Stimulated activated CD8-positive, alpha-beta memory T cell treated with anti-CD3 and anti-CD28 coated beads, Interleukin-4, amount 100 ng/mL, for 24 hours (primary cell): ENCODE measurements around the gene KRTAP9-1.
"Not testable (repeated sequence)": the region's sequence is repeated elsewhere in the genome, so short reads cannot be mapped to it uniquely, and the experiment has no call there.

Experiments
- DNase-seq: peaks from one replicate; pipeline ENCODE4 v3.0.0-alpha.2; 2020; ENCODE audit warnings: low read depth

The KRTAP9-1 gene

DNA sequence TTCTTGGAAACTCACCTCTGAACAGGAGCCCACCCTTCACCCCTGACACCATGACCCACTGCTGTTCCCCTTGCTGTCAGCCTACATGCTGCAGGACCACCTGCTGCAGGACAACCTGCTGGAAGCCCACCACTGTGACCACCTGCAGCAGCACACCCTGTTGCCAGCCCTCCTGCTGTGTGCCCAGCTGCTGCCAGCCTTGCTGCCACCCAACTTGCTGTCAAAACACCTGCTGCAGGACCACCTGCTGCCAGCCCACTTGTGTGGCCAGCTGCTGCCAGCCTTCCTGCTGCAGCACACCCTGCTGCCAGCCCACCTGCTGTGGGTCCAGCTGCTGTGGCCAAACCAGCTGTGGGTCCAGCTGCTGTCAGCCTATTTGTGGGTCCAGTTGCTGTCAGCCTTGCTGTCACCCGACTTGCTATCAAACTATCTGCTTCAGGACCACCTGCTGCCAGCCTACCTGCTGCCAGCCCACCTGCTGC is at the start of gene KRTAP9-1:
TSS of gene KRTAP9-1 (plus strand) at position 51 of the 482 bp plus-strand sequence. CDS start at position 51, 0 bp downstream.
- DNase-seq = not testable (repeated sequence)

- no peak for DNase-seq
Measured at GRCh38 chr17:41140360-41141131, 49.1 kb upstream of the KRTAP9-1 start, which contains the start of gene KRTAP4-6. Gene KRTAP4-6, minus strand, starts transcription at chr17:41140544. Its CDS starts 57 bp downstream, at chr17:41140487.

- DNase-seq = no peak
Measured at GRCh38 chr17:41141361-41141760, 48.3 kb upstream of the KRTAP9-1 start.

DNA sequence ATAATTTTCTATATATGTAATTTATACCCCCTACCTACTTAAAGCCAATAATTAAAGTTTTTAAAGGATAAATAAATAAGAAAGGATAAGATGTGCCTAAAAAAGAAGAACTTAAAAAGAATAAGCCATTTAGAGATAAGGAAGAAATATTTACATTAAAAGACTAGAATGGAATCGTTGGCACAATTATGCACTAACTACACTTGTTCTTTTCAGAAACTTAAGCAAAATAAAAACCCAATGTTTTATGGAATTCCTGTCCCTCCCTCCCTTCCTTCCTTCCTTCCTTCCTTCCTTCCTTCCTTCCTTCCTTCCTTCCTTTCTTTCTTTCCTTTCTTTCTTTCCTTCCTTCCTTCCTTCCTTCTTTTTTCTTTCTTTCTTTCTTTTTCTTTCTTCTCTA is 44.8 kb upstream of the KRTAP9-1 start:
- DNase-seq = no peak

GRCh38 chr17:41145261-41145660 is 44.4 kb upstream of the KRTAP9-1 start:
- no peak for DNase-seq

GRCh38 chr17:41147531-41148204 is 42.0 kb upstream of the KRTAP9-1 start:
- no peak for DNase-seq

DNA sequence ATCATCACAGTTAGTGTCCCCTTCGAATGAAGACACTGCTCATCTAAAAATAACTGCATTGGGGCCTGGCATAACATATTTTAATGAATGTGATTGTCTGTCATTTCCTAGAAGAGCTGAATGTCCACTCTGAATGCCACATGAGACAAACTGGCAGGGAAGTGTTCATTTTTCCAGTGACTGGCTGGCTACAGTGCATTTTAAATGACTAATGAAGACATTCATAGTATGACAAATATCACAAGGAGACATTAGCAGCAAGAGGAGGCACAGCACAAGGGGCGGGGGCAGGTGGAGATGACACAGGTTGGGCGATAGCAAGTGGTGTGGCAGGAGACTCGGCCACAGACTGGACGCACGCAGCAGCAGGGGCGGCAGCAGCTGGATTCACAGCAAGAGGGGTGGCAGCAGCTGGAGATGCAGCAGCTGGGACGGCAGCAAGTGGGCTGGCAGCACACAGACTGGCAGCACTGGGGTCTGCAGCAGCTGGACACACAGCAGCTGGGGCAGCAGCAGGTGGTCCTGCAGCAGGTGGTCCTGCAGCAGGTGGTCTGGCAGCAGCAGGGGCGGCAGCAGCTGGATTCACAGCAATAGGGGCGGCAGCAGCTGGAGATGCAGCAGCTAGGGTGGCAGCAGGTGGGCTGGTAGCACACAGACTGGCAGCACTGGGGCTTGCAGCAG is 40.6 kb upstream of the KRTAP9-1 start:
- not testable (repeated sequence) for DNase-seq

DNA sequence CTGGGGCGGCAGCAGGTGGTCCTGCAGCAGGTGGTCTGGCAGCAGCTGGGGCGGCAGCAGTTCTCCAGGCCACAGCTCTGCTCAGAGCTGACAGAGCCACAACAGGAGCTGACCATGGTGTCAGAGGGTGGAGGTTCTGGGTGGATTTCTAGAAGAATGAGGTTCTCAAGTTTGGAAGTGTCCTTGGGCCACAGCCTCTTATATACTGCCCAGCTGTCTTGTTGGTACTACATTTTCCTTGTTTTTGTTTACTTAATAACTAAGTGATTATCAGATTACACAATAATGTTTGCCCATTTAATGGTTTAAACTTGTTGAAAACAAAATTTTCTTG is 40.1 kb upstream of the KRTAP9-1 start, which contains the start of gene KRTAP4-5:
TSS of gene KRTAP4-5 (minus strand) at position 174 of the 334 bp plus-strand sequence. CDS start at position 116, 58 bp downstream.
- DNase-seq = no peak

DNA sequence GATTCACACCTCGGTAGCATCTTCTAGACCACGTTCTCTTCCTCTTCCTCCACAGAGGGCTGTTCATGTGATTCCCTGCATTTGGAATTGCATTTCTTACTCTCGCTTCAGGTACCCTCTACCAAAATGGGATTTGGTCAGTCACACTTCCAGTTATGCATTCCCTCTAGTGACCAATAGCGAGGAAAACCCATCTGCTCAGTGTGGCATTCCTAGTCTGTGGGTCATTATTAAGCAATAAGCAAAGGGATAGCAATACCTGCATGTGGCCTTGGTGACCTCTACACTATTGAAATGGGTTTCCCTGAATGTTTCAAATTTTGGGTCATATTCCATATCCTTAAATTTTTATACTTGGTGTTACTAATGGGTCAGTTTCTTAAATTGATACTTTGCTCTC is 39.7 kb upstream of the KRTAP9-1 start:
- DNase-seq = no peak

DNA sequence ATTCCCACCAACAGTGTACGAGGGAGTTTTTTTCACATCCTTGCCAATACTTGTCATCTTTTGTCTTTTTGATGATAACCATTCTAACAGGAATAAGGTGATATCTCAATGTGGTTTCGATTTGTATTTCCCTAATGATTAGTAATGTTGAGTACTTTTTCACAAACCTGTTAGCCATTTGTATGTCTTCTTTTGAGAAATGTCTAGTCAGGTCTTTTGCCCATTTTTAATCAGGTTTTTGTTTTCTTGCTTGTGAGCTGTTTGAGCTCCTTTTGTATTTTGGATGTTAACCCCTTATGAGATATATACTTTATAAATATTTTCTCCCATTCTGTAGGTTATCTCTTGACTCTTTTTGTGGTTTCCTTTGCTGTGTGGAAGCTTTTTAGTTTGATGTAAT is 38.2 kb upstream of the KRTAP9-1 start:
- no peak for DNase-seq

DNA sequence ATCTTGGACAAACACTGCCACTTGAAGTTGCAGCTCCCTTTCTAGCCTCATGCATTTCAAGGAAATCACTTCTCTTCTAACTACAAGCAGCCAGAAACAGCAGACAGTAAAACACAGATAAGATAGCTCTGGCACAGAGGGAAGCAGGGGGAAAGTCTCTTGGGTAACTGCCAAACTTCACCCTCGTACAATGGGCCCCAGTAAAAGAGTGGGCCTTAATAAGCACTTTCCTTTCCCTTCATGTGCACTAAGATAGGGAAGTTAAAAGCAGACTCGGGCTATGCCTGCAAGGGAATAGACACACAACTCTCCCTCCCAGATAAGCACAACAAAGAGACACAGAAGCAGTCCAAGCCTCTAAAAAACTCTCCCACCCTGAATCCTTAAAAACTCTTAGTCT is 35.8 kb upstream of the KRTAP9-1 start:
- DNase-seq = no peak

- not testable (repeated sequence) for DNase-seq
Measured at GRCh38 chr17:41160190-41160589, 29.5 kb upstream of the KRTAP9-1 start.

DNA sequence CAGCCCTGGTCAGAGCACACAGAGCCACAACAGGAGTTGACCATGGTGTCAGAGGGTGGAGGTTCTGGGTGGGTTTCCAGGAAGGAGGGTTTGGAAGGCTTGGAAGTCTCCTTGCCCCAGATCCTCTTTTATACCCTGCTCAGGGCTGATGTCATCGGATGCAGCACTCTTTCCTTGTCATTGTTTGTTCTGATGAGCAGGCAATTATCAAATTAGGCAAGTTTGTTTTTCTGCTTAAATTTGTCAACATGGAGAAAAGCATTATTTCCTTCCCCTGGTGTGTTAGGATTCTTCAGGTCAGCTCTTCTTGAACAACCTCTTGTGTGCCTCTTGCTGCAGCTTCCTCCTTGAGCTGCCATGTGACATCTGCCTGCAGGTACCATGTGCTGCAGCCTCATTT is 29.0 kb upstream of the KRTAP9-1 start, which contains the start of gene KRTAP4-4:
TSS of gene KRTAP4-4 (minus strand) at position 101 of the 400 bp plus-strand sequence. CDS start at position 44, 57 bp downstream.
- no peak for DNase-seq

DNA sequence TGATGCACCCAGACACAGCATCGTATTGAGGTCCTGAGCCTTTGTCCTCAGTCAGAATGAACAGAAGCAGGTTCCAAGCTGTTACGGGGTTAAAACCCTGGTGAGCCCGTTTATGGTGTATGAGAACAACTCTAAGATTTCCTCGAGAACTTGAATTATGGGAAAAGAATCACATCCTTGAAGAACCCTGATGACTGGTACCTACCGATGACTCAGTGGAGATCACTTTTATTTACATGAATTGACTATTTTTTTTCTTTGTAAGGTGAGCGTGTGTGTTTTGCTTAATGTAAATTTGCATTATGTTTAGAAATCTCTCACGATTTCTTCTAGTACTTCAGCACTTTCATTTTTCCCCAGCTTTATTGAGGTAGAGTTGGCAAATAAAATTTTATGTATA is 25.9 kb upstream of the KRTAP9-1 start:
- DNase-seq = no peak

- DNase-seq = no peak
Measured at GRCh38 chr17:41167561-41167960, 22.1 kb upstream of the KRTAP9-1 start.

GRCh38 chr17:41168121-41168520 is 21.6 kb upstream of the KRTAP9-1 start, which contains the start of gene KRTAP4-3:
Gene KRTAP4-3, minus strand, starts transcription at chr17:41168221. Its CDS starts 49 bp downstream, at chr17:41168172.
- no peak for DNase-seq

DNA sequence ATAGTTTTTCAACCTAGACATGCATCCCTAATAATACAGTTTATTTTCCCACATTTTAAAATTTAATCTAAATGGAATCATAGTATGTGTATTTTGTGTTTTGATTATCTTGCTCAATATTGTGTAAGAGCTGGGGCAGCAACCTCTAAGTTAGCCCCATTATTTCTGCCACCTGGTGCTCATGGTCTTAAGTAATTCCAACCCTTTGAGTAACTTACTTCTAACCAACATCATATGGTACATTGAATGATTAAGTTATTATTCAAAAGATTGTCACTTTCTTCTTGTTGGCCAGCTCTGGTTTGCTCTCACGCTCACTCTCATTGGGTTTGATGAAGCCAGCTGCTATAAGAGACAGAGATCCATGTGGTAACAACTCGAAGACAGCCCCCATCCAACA is 17.8 kb upstream of the KRTAP9-1 start:
- no peak for DNase-seq

- no peak for DNase-seq
Measured at GRCh38 chr17:41176744-41177387, 12.8 kb upstream of the KRTAP9-1 start.

DNA sequence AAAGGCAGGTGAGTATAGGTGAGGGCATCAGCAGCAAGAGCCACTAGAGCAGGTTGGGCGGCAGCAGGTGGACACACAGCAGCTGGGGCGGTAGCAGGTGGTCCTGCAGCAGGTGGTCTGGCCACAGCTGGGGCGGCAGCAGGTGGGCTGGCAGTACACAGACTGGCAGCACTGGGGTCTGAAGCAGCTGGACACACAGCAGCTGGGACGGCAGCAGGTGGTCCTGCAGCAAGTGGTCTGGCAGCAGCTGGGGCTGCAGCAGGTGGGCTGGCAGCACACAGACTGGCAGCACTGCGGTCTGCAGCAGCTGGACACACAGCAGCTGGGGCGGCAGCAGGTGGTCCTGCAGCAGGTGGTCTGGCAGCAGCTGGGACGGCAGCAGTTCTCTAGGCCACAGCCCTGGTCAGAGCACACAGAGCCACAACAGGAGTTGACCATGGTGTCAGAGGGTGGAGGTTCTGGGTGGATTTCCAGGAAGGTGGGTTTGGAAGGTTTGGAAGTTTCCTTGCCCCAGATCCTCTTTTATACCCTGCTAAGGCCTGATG is 11.9 kb upstream of the KRTAP9-1 start, which contains the start of gene KRTAP4-2:
TSS of gene KRTAP4-2 (minus strand) at position 495 of the 545 bp plus-strand sequence. CDS start at position 438, 57 bp downstream.
- no peak for DNase-seq

DNA sequence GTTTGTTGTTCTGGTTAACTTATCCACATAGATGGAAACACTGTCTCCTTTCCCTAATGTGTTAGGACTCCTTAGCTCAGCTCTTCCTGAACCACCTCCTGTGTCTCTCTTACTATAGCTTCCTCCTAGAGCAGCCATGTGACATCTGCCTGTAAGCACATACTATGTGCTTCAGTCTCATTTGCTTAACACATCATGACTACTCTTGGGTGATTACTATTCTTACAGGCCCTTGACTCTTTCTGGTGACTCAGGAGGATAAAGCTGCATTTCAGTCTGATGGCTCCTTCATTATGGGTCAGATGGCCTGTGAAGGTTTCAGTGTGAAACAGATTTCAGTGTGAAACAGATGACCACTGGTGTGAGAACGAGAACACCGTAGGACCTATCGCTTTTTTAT is 11.3 kb upstream of the KRTAP9-1 start:
- no peak for DNase-seq

- DNase-seq = no peak
Measured at GRCh38 chr17:41178843-41179616, 10.7 kb upstream of the KRTAP9-1 start.
